ENCODE data around the gene RCAN3. TPM values are rescaled to one million over a fixed set of nuclear protein-coding genes. Genes with fewer than 3 reads are reported as not detected.
A peak's percentile ranks its signal among the peaks of the same experiment; 100 is the strongest.
"Not testable (repeated sequence)": the region's sequence is repeated elsewhere in the genome, so short reads cannot be mapped to it uniquely, and the experiment has no call there.

The RCAN3 gene
- total RNA-seq, 1 donor from 2014 or later, result 20.2 TPM

GRCh38 chr1:24513706-24514105 lies 11.1 kb downstream of the RCAN3 start:
- no peak for DNase-seq (ENCODE audit: low read depth)

GRCh38 chr1:24514946-24515345 lies 12.3 kb downstream of the RCAN3 start:
- no peak for DNase-seq (ENCODE audit: low read depth)

- DNase-seq (ENCODE audit: low read depth), result peak; percentile 85
These were observed 13.1 kb downstream of the RCAN3 start for GRCh38 chr1:24515671-24516209.

- DNase-seq (ENCODE audit: low read depth), result no peak
These were observed 13.9 kb downstream of the RCAN3 start for GRCh38 chr1:24516506-24516905.

GRCh38 chr1:24517898-24518297 lies 15.3 kb downstream of the RCAN3 start:
- no peak for DNase-seq (ENCODE audit: low read depth)

GRCh38 chr1:24520282-24520681 lies 17.6 kb downstream of the RCAN3 start:
- not testable (repeated sequence) for DNase-seq (ENCODE audit: low read depth)

GRCh38 chr1:24525606-24526005 lies 23.0 kb downstream of the RCAN3 start:
- DNase-seq (ENCODE audit: low read depth), result no peak

GRCh38 chr1:24526045-24526444 lies 23.4 kb downstream of the RCAN3 start:
- DNase-seq (ENCODE audit: low read depth), result no peak

- DNase-seq (ENCODE audit: low read depth), result no peak
These were observed 24.4 kb downstream of the RCAN3 start for GRCh38 chr1:24526940-24527542.

GRCh38 chr1:24528744-24529143 lies 26.1 kb downstream of the RCAN3 start:
- DNase-seq (ENCODE audit: low read depth), result no peak

- DNase-seq (ENCODE audit: low read depth), result not testable (repeated sequence)
These were observed 26.7 kb downstream of the RCAN3 start for GRCh38 chr1:24529292-24529691.

- no peak for DNase-seq (ENCODE audit: low read depth)
These were observed 32.4 kb downstream of the RCAN3 start for GRCh38 chr1:24535021-24535424.

- no peak for DNase-seq (ENCODE audit: low read depth)
These were observed 33.1 kb downstream of the RCAN3 start for GRCh38 chr1:24535778-24536177.

- peak; percentile 87 for DNase-seq (ENCODE audit: low read depth)
These were observed 33.8 kb downstream of the RCAN3 start for GRCh38 chr1:24536391-24536840.

- DNase-seq (ENCODE audit: low read depth), result peak; percentile 57
These were observed 37.6 kb downstream of the RCAN3 start for GRCh38 chr1:24540051-24540905.

- peak; percentile 96 for DNase-seq (ENCODE audit: low read depth)
These were observed 38.5 kb downstream of the RCAN3 start for GRCh38 chr1:24540906-24541710.

GRCh38 chr1:24541711-24542346 lies 39.2 kb downstream of the RCAN3 start:
- no peak for DNase-seq (ENCODE audit: low read depth)

GRCh38 chr1:24544239-24544638 lies 41.6 kb downstream of the RCAN3 start:
- peak; percentile 88 for DNase-seq (ENCODE audit: low read depth)

GRCh38 chr1:24545662-24546061 lies 43.0 kb downstream of the RCAN3 start:
- peak; percentile 28 for DNase-seq (ENCODE audit: low read depth)

- no peak for DNase-seq (ENCODE audit: low read depth)
These were observed 44.6 kb downstream of the RCAN3 start for GRCh38 chr1:24547195-24547594.

- no peak for DNase-seq (ENCODE audit: low read depth)
These were observed 45.4 kb downstream of the RCAN3 start for GRCh38 chr1:24548070-24548469.

- not testable (repeated sequence) for DNase-seq (ENCODE audit: low read depth)
These were observed 46.6 kb downstream of the RCAN3 start for GRCh38 chr1:24549210-24549609.

Measured in renal cortical epithelial cell (primary cell).